Eye (tissue), 1 donor: ENCODE results near the gene RNU5B-1.

Source experiments
- DNase-seq: peaks from one replicate; pipeline ENCODE4 v3.0.0-alpha.2; 2015

The RNU5B-1 gene

GRCh38 chr15:65329288-65329983 is 25.0 kb downstream of the RNU5B-1 start:
- DNase-seq: no peak

GRCh38 chr15:65329984-65330735 is 25.7 kb downstream of the RNU5B-1 start:
- no peak for DNase-seq

GRCh38 chr15:65330934-65331645 is 26.6 kb downstream of the RNU5B-1 start:
- DNase-seq: no peak

- no peak for DNase-seq
These were observed 27.3 kb downstream of the RNU5B-1 start for GRCh38 chr15:65331811-65332210.

- no peak for DNase-seq
These were observed 28.1 kb downstream of the RNU5B-1 start for GRCh38 chr15:65332391-65333147.

GRCh38 chr15:65333148-65333820 is 28.8 kb downstream of the RNU5B-1 start:
- no peak for DNase-seq

- peak; percentile 76 for DNase-seq
These were observed 29.4 kb downstream of the RNU5B-1 start for GRCh38 chr15:65333856-65334255.

GRCh38 chr15:65334586-65335231 is 30.2 kb downstream of the RNU5B-1 start:
- DNase-seq: peak; percentile 53

GRCh38 chr15:65335278-65336055 is 31.0 kb downstream of the RNU5B-1 start:
- DNase-seq: no peak

- DNase-seq: peak; percentile 68
These were observed 32.3 kb downstream of the RNU5B-1 start for GRCh38 chr15:65336493-65337435.

- peak; percentile 80 for DNase-seq
These were observed 33.1 kb downstream of the RNU5B-1 start for GRCh38 chr15:65337436-65338070.

- DNase-seq: no peak
These were observed 33.9 kb downstream of the RNU5B-1 start for GRCh38 chr15:65338366-65338765.

GRCh38 chr15:65338823-65339222 is 34.3 kb downstream of the RNU5B-1 start:
- DNase-seq: no peak

GRCh38 chr15:65339416-65339815 is 34.9 kb downstream of the RNU5B-1 start:
- no peak for DNase-seq

GRCh38 chr15:65339920-65340319 is 35.4 kb downstream of the RNU5B-1 start:
- DNase-seq: no peak

- DNase-seq: no peak
These were observed 38.0 kb downstream of the RNU5B-1 start for GRCh38 chr15:65342493-65342892.

GRCh38 chr15:65343374-65343981 is 39.0 kb downstream of the RNU5B-1 start:
- no peak for DNase-seq

- no peak for DNase-seq
These were observed 39.9 kb downstream of the RNU5B-1 start for GRCh38 chr15:65344214-65344913.
